ENCODE data around the gene INHBC. TPM values are rescaled to one million over a fixed set of nuclear protein-coding genes. Genes with fewer than 3 reads are reported as not detected.
"Not testable (repeated sequence)": the region's sequence is repeated elsewhere in the genome, so short reads cannot be mapped to it uniquely, and the experiment has no call there.

Gene INHBC
- total RNA-seq, 3 donors from 2014 or later, result not detected

GRCh38 chr12:57490126-57490525 lies 55.5 kb downstream of the INHBC start:
- Histone ChIP-seq H3K4me1 (peaks cover 0 to 12% of the 10 kb centered on the region in 2 donors), H3K27ac (no peak overlapping the region), H3K36me3 (no peaks in the 10 kb centered on the region), H3K4me3 (no peak overlapping the region), H3K27me3 (no peaks in the 10 kb centered on the region), H3K9me3 (no peaks in the 10 kb centered on the region)
- intact Hi-C loops (cut with DNase I; ENCODE audit: low total_unique reads), result no loop called here
- DNase-seq (ENCODE audit: low spot score in 2 of 2), result no peak
- TF ChIP-seq, protein P1, sequence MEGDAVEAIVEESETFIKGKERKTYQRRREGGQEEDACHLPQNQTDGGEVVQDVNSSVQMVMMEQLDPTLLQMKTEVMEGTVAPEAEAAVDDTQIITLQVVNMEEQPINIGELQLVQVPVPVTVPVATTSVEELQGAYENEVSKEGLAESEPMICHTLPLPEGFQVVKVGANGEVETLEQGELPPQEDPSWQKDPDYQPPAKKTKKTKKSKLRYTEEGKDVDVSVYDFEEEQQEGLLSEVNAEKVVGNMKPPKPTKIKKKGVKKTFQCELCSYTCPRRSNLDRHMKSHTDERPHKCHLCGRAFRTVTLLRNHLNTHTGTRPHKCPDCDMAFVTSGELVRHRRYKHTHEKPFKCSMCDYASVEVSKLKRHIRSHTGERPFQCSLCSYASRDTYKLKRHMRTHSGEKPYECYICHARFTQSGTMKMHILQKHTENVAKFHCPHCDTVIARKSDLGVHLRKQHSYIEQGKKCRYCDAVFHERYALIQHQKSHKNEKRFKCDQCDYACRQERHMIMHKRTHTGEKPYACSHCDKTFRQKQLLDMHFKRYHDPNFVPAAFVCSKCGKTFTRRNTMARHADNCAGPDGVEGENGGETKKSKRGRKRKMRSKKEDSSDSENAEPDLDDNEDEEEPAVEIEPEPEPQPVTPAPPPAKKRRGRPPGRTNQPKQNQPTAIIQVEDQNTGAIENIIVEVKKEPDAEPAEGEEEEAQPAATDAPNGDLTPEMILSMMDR (IDR thresholded peaks at IDR 0.05), result no peak
- TF ChIP-seq POLR2AphosphoS5 (IDR thresholded peaks at IDR 0.05), result no peak
- TF ChIP-seq POLR2A (IDR thresholded peaks at IDR 0.05), result no peak

GRCh38 chr12:57491393-57492280 lies 57.1 kb downstream of the INHBC start:
- TF ChIP-seq, protein P1 (IDR thresholded peaks at IDR 0.05), result no peak
- TF ChIP-seq POLR2A (IDR thresholded peaks at IDR 0.05), result no peak
- TF ChIP-seq POLR2AphosphoS5 (IDR thresholded peaks at IDR 0.05), result no peak
- intact Hi-C loops (cut with DNase I; ENCODE audit: low total_unique reads), result no loop called here
- Histone ChIP-seq H3K36me3 (no peaks in the 10 kb centered on the region), H3K27me3 (no peaks in the 10 kb centered on the region), H3K27ac (no peak overlapping the region), H3K4me1 (peaks cover 0 to 12% of the 10 kb centered on the region in 2 donors), H3K4me3 (no peak overlapping the region), H3K9me3 (no peaks in the 10 kb centered on the region)
- no peak for DNase-seq (ENCODE audit: low spot score in 2 of 2)

DNA sequence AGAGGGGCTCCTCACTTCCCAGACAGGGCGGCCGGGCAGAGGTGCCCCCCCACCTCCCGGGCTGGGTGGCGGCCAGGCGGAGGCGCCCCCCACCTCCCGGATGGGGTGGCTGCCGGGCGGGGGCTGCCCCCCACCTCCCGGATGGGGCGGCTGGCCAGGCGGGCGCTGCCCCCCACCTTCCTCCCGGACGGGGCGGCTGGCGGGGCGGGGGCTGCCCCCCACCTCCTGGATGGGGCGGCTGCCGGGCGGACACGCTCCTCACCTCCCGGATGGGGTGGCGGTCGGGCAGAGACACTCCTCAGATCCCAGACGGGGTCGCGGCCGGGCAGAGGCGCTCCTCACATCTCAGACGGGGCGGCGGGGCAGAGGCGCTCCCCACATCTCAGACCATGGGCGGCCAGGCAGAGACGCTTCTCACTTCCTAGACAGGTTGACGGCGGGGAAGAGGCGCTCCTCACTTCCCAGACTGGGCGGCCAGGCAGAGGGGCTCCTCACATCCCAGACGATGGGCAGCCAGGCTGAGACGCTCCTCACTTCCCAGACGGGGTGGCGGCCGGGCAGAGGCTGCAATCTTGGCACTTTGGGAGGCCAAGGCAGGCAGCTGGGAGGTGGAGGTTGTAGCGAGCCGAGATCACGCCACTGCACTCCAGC lies 60.6 kb downstream of the INHBC start:
- H3K4me1 ChIP-seq; intact Hi-C loops (cut with DNase I; ENCODE audit: low total_unique reads); DNase-seq (ENCODE audit: low spot score in 2 of 2); H3K4me3 ChIP-seq; H3K36me3 ChIP-seq; H3K9me3 ChIP-seq; H3K27me3 ChIP-seq; H3K27ac ChIP-seq: not testable (repeated sequence)

DNA sequence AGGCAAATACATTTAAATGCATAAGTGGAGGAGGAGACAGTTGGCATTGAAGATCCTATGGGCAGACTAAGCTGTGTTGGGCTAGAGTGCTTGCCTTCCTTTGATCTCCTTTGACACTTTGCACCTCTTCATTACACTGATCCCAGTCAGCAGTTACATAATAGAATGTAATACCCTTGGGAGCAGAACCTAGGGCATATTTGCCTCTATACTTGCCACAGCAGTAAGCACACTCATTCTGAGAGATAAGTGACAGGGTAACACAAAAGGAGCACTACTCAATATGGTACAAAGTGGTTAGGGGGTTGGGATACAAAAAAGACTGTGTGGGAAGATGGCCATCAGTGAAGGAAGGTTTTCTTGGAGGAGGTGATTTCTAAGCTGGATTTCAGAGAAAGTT lies 62.2 kb downstream of the INHBC start:
- no peaks in the 10 kb centered on the region for H3K36me3 ChIP-seq
- TF ChIP-seq, protein P1 (IDR thresholded peaks at IDR 0.05), result no peak
- TF ChIP-seq POLR2AphosphoS5 (IDR thresholded peaks at IDR 0.05) (no peak), POLR2A (IDR thresholded peaks at IDR 0.05) (no peak)
- intact Hi-C loops (cut with DNase I; ENCODE audit: low total_unique reads), result no loop called here

DNA sequence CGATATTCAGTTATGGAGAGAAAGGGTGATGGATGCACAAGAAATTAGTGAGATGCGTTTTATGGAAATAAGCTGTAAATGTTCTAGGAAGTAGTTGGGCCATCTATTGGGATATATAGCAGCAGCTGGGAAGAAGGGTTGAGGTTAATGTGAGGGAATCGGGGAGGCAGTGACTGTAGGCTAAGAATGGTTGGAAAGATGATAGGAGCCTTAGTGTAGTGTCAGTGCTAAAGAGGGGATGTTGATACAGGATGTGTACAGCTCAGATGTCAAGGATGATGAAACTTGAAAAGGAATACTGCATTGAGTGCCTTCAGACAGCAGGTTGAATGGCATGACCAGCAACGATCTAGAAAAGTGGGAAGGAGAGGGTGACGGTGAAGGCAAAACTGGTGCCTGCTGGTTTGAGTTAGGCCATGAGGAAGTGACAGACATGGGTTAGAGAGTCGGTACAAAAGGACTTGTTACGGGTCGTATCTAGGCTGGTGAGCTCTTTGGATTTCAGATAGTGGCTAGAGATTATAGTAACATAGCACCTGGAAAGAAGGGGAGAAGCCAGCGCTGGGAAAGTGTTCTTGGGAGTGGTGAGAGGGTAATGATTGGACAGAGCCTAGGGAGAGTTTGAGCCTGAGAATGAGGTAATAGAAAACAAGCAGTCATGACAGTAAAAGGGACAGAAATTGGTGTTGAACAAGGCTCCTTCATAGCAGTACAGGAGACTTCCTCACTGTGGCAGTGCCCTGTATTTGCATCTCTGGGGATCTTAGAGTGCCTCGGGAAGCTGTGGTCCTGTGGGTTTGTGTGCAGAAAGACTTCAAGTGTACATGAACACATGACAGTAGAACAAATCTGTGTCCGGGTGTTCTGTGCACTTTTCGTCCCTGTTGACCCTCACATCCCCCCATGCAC lies 62.9 kb downstream of the INHBC start:
- Histone ChIP-seq H3K27ac (no peak overlapping the region), H3K9me3 (no peaks in the 10 kb centered on the region), H3K4me3 (no peak overlapping the region), H3K36me3 (no peaks in the 10 kb centered on the region), H3K27me3 (no peaks in the 10 kb centered on the region), H3K4me1 (no peaks in the 10 kb centered on the region)
- TF ChIP-seq POLR2AphosphoS5 (IDR thresholded peaks at IDR 0.05) (no peak), POLR2A (IDR thresholded peaks at IDR 0.05) (no peak)
- TF ChIP-seq, protein P1 (IDR thresholded peaks at IDR 0.05), result no peak
- intact Hi-C loops (cut with DNase I; ENCODE audit: low total_unique reads), result no loop called here
- no peak for DNase-seq (ENCODE audit: low spot score in 2 of 2)

More for the DNA sequence above, 62.2 kb downstream of the INHBC start:
- no peak for DNase-seq (ENCODE audit: low spot score in 2 of 2)
- no peaks in the 10 kb centered on the region for H3K4me1 ChIP-seq
- H3K4me3 ChIP-seq, result no peak overlapping the region
- no peaks in the 10 kb centered on the region for H3K27me3 ChIP-seq
- H3K27ac ChIP-seq, result no peak overlapping the region
- no peaks in the 10 kb centered on the region for H3K9me3 ChIP-seq

All from breast epithelium (tissue), 4 donors.